ENCODE data around the gene ALDH1L1. TPM values are rescaled to one million over a fixed set of nuclear protein-coding genes. Genes with fewer than 3 reads are reported as not detected.

The ALDH1L1 gene
- total RNA-seq, 1 experiment from 2014 or later: 1.2 TPM

- TF ChIP-seq, protein P1, sequence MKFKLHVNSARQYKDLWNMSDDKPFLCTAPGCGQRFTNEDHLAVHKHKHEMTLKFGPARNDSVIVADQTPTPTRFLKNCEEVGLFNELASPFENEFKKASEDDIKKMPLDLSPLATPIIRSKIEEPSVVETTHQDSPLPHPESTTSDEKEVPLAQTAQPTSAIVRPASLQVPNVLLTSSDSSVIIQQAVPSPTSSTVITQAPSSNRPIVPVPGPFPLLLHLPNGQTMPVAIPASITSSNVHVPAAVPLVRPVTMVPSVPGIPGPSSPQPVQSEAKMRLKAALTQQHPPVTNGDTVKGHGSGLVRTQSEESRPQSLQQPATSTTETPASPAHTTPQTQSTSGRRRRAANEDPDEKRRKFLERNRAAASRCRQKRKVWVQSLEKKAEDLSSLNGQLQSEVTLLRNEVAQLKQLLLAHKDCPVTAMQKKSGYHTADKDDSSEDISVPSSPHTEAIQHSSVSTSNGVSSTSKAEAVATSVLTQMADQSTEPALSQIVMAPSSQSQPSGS (CRISPR knock-in tag; IDR thresholded peaks at IDR 0.05; ENCODE audit: borderline replicate concordance, low read depth): no peak
Observed at GRCh38 chr3:126209741-126210140, 29.4 kb upstream of the ALDH1L1 start (continued).

GRCh38 chr3:126208606-126209256 is 28.3 kb upstream of the ALDH1L1 start:
- Mint-ChIP-seq H3K27ac (no peak overlapping the region), H3K36me3 (no peaks in the 10 kb centered on the region), H3K9me3 (peaks cover 23% of the 10 kb centered on the region), H3K27me3 (ENCODE audit: low read depth) (peaks cover 43% of the 10 kb centered on the region), H3K4me1 (peaks cover 15% of the 10 kb centered on the region), H3K4me3 (no peak overlapping the region)
- ATAC-seq (no peak), DNase-seq (ENCODE audit: low spot score) (no peak)
- TF ChIP-seq FOXP1 (CRISPR knock-in tag; IDR thresholded peaks at IDR 0.05; ENCODE audit: borderline replicate concordance): no peak
- no peak for TF ChIP-seq ELF4 (CRISPR knock-in tag; IDR thresholded peaks at IDR 0.05; ENCODE audit: low read depth)
- no peak for TF ChIP-seq FOXJ3 (CRISPR knock-in tag; IDR thresholded peaks at IDR 0.05; ENCODE audit: borderline replicate concordance)
- TF ChIP-seq ZSCAN18 (CRISPR knock-in tag; IDR thresholded peaks at IDR 0.05): no peak
- no peak for TF ChIP-seq EMX1 (CRISPR knock-in tag; IDR thresholded peaks at IDR 0.05)
- no peak for TF ChIP-seq RORB (CRISPR knock-in tag; IDR thresholded peaks at IDR 0.05)
- no peak for TF ChIP-seq RELA (CRISPR knock-in tag; IDR thresholded peaks at IDR 0.05; ENCODE audit: borderline replicate concordance)
- no peak for TF ChIP-seq ATF6 (CRISPR knock-in tag; IDR thresholded peaks at IDR 0.05)
- TF ChIP-seq NFATC4 (CRISPR knock-in tag; IDR thresholded peaks at IDR 0.05): no peak
- TF ChIP-seq, protein P2, sequence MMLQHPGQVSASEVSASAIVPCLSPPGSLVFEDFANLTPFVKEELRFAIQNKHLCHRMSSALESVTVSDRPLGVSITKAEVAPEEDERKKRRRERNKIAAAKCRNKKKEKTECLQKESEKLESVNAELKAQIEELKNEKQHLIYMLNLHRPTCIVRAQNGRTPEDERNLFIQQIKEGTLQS (CRISPR knock-in tag; conservative IDR thresholded peaks at IDR 0.05): no peak
- no peak for TF ChIP-seq ZBTB21 (CRISPR knock-in tag; IDR thresholded peaks at IDR 0.05; ENCODE audit: borderline replicate concordance)
- no peak for TF ChIP-seq GRHL2 (CRISPR knock-in tag; IDR thresholded peaks at IDR 0.05; ENCODE audit: insufficient replicate concordance, severe bottlenecking)
- no peak for TF ChIP-seq PRRX2 (CRISPR knock-in tag; IDR thresholded peaks at IDR 0.05)
- ChIA-PET POLR2A (no interaction called here), CTCF (no interaction called here)

DNA sequence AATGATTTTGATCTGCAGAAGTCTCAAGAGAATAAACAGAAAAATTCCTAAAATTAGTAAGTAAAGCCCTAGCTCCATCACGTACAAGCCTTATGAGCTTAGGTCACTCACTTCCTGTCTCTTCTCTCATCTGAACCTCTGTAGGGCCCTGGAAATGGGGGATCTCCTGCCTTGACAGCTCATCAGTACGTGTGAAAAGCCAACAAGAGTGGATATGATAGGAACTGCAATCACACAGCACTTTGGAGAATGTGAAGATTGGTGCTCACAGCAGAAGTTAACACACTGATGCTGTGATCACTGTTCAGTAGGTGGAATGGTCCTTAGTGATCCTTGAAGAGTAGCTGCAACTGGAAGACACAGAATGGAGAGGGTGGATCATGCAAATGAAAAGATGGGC is 27.8 kb upstream of the ALDH1L1 start:
- ChIA-PET CTCF (no interaction called here), POLR2A (no interaction called here)
- peaks cover 23% of the 10 kb centered on the region for H3K9me3 Mint-ChIP-seq
- no peak overlapping the region for H3K27ac Mint-ChIP-seq
- no peaks in the 10 kb centered on the region for H3K36me3 Mint-ChIP-seq
- TF ChIP-seq ZNF232 (CRISPR knock-in tag; IDR thresholded peaks at IDR 0.05) (no peak), NR2C2 (CRISPR knock-in tag; IDR thresholded peaks at IDR 0.05) (no peak), NFE2L1 (CRISPR knock-in tag; IDR thresholded peaks at IDR 0.05) (no peak), ZNF263 (CRISPR knock-in tag; IDR thresholded peaks at IDR 0.05; ENCODE audit: low read depth) (no peak), FOXP1 (CRISPR knock-in tag; IDR thresholded peaks at IDR 0.05; ENCODE audit: borderline replicate concordance) (no peak), EMX1 (CRISPR knock-in tag; IDR thresholded peaks at IDR 0.05) (no peak), IRF1 (CRISPR knock-in tag; IDR thresholded peaks at IDR 0.05) (no peak)
- TF ChIP-seq, protein P3, sequence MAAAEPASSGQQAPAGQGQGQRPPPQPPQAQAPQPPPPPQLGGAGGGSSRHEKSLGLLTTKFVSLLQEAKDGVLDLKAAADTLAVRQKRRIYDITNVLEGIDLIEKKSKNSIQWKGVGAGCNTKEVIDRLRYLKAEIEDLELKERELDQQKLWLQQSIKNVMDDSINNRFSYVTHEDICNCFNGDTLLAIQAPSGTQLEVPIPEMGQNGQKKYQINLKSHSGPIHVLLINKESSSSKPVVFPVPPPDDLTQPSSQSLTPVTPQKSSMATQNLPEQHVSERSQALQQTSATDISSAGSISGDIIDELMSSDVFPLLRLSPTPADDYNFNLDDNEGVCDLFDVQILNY (CRISPR knock-in tag; IDR thresholded peaks at IDR 0.05): no peak
- no peak for DNase-seq (ENCODE audit: low spot score)
- peaks cover 12% of the 10 kb centered on the region for H3K4me1 Mint-ChIP-seq
- H3K4me3 Mint-ChIP-seq: no peak overlapping the region
- no peak for ATAC-seq
- H3K27me3 Mint-ChIP-seq (ENCODE audit: low read depth): peaks cover 38% of the 10 kb centered on the region
